Spleen (tissue), 11 donors: Measurements from ENCODE around the gene IFNLR1. TPM values are rescaled to one million over a fixed set of nuclear protein-coding genes. Genes with fewer than 3 reads are reported as not detected.
A peak's percentile ranks its signal among the peaks of the same experiment; 100 is the strongest.

ENCODE experiments used
- DNase-seq: peaks from one replicate; pipeline ENCODE4 v3.0.0-alpha.2; 2020
- H3K27ac ChIP-seq, 8 donors: fragments of 200-600 bp; sonication (generic) in 7 of 8; 1 replicate in 4 of 8; 2 replicates in 4 of 8; pipeline versions ENCODE4 v1.5.0 to v1.8.0; 2016 to 2021; ENCODE audit warnings: inconsistent platforms in 4 of 8, mild to moderate bottlenecking in 4 of 8, moderate library complexity in 1 of 8
- H3K27me3 ChIP-seq, 7 donors: fragments of 200-600 bp; sonication (generic) in 6 of 7; replicated peaks in 1 of 7; 1 replicate in 4 of 7; 2 replicates in 3 of 7; pipeline versions ENCODE4 v1.5.0 to v1.8.0; 2016 to 2021; ENCODE audit warnings: inconsistent platforms in 3 of 7, mild to moderate bottlenecking in 1 of 7
- H3K36me3 ChIP-seq, 6 donors: fragments of 200-600 bp; sonication (generic) in 5 of 6; 1 replicate in 4 of 6; 2 replicates in 2 of 6; pipeline versions ENCODE4 v1.5.0 to v1.8.0; 2016 to 2021; ENCODE audit warnings: inconsistent platforms in 2 of 6
- H3K4me1 ChIP-seq, 6 donors: fragments of 200-600 bp; sonication (generic) in 5 of 6; 1 replicate in 3 of 6; 2 replicates in 3 of 6; pipeline versions ENCODE4 v1.5.0 to v1.8.0; 2016 to 2021; ENCODE audit warnings: inconsistent platforms in 3 of 6
- H3K4me3 ChIP-seq, 8 donors: fragments of 200-600 bp; sonication (generic) in 7 of 8; 1 replicate in 4 of 8; 2 replicates in 4 of 8; pipeline versions ENCODE4 v1.5.0 to v1.8.0; 2016 to 2021; ENCODE audit warnings: inconsistent platforms in 4 of 8, mild to moderate bottlenecking in 4 of 8, moderate library complexity in 2 of 8
- H3K9me3 ChIP-seq, 8 donors: fragments of 200-600 bp; sonication (generic) in 7 of 8; 1 replicate in 4 of 8; 2 replicates in 4 of 8; pipeline versions ENCODE4 v1.5.0 to v1.8.0; 2016 to 2021; ENCODE audit warnings: inconsistent platforms in 4 of 8
- POLR2A ChIP-seq, 3 donors: fragments of 450-650 bp; IDR thresholded peaks; one replicate each; pipeline ENCODE4 v1.5.1; 2017; ENCODE audit warnings: antibody characterized with exemption in 3 of 3, mild to moderate bottlenecking in 1 of 3
- POLR2AphosphoS5 ChIP-seq, 3 donors: sonication (generic); formaldehyde crosslinking; IDR thresholded peaks; one replicate each; pipeline ENCODE4 v1.5.1; 2017; ENCODE audit warnings: antibody characterized with exemption in 3 of 3
- whole genome bisulfite sequencing, 5 donors: extraction: QIAGEN DNeasy Blood & Tissue Kit in 3 of 5; methylation state at CpG; one replicate each; pipeline versions ENCODE4 v1.1.5 to v1.1.7; 2013 to 2018; 5-methylcytosine and 5-hydroxymethylcytosine counted together
- intact Hi-C: fragments of 100-400 bp; cut with DNase I; formaldehyde crosslinking; loops from one replicate; pipeline ENCODE4 v1.15.0; 2023; ENCODE audit warnings: low total_unique reads
- polyA plus RNA-seq, 3 donors: library from polyadenylated mRNA; stranded (reverse); fragments of 200-250 nt; gene quantifications; one replicate each; pipeline ENCODE4 v1.2.1, GENCODE V29; 2013
- total RNA-seq, 7 donors: library from RNA; depleted of rRNA in 3 of 7; stranded (reverse); fragments of >200 nt in 3 of 7; fragmentation: NEBNext Ultra II Directional in 4 of 7; extraction: Animal tissue kit (Norgen Biotek cat#: 25700) in 4 of 7; gene quantifications; one replicate each; pipeline versions ENCODE4 v1.1.0 to v1.2.1, GENCODE V29; 2016 to 2021
- TF ChIP-seq, protein P1 (sequence below), 11 experiments: fragments of 200-600 bp in 7 of 11; fragments of 450-650 bp in 4 of 11; sonication (generic) in 4 of 11; IDR thresholded peaks in 8 of 11; conservative IDR thresholded peaks in 3 of 11; 1 replicate in 7 of 11; 2 replicates in 4 of 11; pipeline versions ENCODE4 v1.4.0 to v1.8.0; 2016 to 2021; ENCODE audit warnings: antibody characterized with exemption in 11 of 11, inconsistent platforms in 4 of 11, mild to moderate bottlenecking in 1 of 11
- donor health status: healthy with polysubstance abuse.
- donor health status: DM: no; HTN: no; CAD: no; lungs with moderate emphysema.
- donor health status: DM: no; HTN: no; CAD: no.
- donor health status: Bipolar disorder and iron deficiency.
- donor health status: healthy.
- donor health status: DM: no; HTN: no; CAD: no.
- donor health status: DM: yes; HTN: yes; CAD: no.

The IFNLR1 gene
- total and polyA plus RNA-seq, 10 donors: 1.7 to 8.9 (median 3.6) TPM

DNA sequence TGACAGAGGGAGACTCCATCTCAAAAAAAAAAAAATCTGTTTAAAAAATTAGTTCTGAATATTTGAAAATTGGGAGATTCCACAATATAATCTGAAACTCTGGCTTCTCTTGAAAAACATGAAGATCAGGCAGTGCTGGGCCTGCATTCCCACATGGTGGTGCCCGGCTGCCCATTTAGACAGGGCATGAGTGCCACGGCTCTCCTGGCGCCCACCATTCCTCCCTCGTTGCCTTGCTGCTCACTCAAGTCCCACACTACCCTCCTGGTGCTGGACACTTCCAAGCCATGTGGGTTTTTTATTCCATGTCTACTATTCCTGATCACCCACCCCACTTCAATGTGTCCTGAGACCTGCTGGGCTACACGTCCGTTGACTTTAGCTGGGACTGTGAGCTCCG, 64.3 kb downstream of the IFNLR1 start:
- TF ChIP-seq, protein P1, sequence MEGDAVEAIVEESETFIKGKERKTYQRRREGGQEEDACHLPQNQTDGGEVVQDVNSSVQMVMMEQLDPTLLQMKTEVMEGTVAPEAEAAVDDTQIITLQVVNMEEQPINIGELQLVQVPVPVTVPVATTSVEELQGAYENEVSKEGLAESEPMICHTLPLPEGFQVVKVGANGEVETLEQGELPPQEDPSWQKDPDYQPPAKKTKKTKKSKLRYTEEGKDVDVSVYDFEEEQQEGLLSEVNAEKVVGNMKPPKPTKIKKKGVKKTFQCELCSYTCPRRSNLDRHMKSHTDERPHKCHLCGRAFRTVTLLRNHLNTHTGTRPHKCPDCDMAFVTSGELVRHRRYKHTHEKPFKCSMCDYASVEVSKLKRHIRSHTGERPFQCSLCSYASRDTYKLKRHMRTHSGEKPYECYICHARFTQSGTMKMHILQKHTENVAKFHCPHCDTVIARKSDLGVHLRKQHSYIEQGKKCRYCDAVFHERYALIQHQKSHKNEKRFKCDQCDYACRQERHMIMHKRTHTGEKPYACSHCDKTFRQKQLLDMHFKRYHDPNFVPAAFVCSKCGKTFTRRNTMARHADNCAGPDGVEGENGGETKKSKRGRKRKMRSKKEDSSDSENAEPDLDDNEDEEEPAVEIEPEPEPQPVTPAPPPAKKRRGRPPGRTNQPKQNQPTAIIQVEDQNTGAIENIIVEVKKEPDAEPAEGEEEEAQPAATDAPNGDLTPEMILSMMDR (IDR thresholded peaks at IDR 0.05 in 8 of 11, conservative IDR thresholded peaks at IDR 0.05 in 3 of 11): no peak
- TF ChIP-seq POLR2A (IDR thresholded peaks at IDR 0.05) (no peak), POLR2AphosphoS5 (IDR thresholded peaks at IDR 0.05) (no peak)
- peaks cover 0 to 29% (median 0%) of the 10 kb centered on the region in 7 donors for H3K27me3 ChIP-seq
- intact Hi-C loops: no loop called here
- no peak overlapping the region for H3K27ac ChIP-seq
- H3K9me3 ChIP-seq: no peaks in the 10 kb centered on the region
- peaks cover 0 to 7% (median 2%) of the 10 kb centered on the region in 6 donors for H3K4me1 ChIP-seq
- WGBS, 5 donors: 90 to 96% (median 93%) methylated on average over 7 of the region's 7 CpGs
- no peaks in the 10 kb centered on the region for H3K36me3 ChIP-seq
- DNase-seq: peak; percentile 23
- H3K4me3 ChIP-seq: no peak overlapping the region

DNA sequence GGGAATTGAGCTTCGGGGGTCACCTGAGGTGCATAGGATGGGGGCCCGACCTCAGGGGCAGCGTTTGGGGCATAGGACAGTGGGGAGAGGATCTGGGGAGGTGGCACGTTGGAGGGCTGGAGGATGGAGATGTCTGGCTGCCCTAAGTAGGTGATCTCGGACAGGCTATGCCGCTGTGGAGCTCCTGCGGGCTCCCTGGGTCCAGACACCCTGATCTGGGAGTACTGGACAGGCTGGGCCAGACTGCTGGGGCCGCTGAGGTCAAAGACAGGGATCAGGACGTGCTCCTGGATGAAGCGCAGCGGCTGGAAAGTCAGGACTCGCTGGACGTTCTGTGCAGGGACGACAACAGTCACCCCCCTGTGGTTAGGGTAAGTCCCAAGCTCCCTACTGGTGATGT, 65.7 kb downstream of the IFNLR1 start:
- peak; percentile 58 for DNase-seq
- intact Hi-C loops: no loop called here
- no peak for TF ChIP-seq POLR2A (IDR thresholded peaks at IDR 0.05)
- no peak for TF ChIP-seq POLR2AphosphoS5 (IDR thresholded peaks at IDR 0.05)
- Histone ChIP-seq H3K4me1 (peaks cover 0 to 7% (median 2%) of the 10 kb centered on the region in 6 donors), H3K27ac (no peak overlapping the region), H3K36me3 (no peaks in the 10 kb centered on the region), H3K4me3 (no peak overlapping the region), H3K27me3 (peaks cover 0 to 41% (median 0%) of the 10 kb centered on the region in 7 donors), H3K9me3 (no peaks in the 10 kb centered on the region)
- WGBS, 5 donors: 79 to 94% (median 85%) methylated on average over 14 of the region's 14 CpGs

DNA sequence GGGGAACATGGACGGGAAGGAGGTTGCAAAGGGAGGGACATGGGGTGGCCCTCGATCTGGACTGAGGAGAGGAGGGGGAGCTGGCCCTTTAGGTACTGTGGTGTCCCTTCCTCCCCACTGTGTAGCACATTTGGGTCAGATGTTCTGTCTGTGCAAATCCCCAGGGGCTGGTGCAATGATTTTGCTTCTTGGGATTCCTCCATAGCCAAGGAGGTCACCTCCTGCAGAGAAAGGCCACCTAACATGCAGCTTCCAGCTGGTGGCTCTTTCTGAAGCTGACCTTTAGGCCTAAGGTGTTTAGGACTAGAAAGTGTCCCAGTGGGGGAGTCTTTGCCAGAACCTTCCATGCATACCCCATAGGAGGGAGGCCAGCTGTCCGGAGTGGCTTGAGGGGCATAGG, 66.1 kb downstream of the IFNLR1 start:
- intact Hi-C loops: no loop called here
- H3K4me3 ChIP-seq: no peak overlapping the region
- peaks cover 0 to 7% (median 2%) of the 10 kb centered on the region in 6 donors for H3K4me1 ChIP-seq
- H3K9me3 ChIP-seq: no peaks in the 10 kb centered on the region
- no peak for TF ChIP-seq POLR2AphosphoS5 (IDR thresholded peaks at IDR 0.05)
- TF ChIP-seq, protein P1 (IDR thresholded peaks at IDR 0.05 in 8 of 11, conservative IDR thresholded peaks at IDR 0.05 in 3 of 11): no peak
- no peak for TF ChIP-seq POLR2A (IDR thresholded peaks at IDR 0.05)
- 50 to 81% (median 74%) methylated on average over 3 of the region's 3 CpGs for WGBS, 5 donors
- no peak overlapping the region for H3K27ac ChIP-seq
- DNase-seq: no peak
- H3K36me3 ChIP-seq: no peaks in the 10 kb centered on the region
- H3K27me3 ChIP-seq: peaks cover 0 to 45% (median 0%) of the 10 kb centered on the region in 7 donors

DNA sequence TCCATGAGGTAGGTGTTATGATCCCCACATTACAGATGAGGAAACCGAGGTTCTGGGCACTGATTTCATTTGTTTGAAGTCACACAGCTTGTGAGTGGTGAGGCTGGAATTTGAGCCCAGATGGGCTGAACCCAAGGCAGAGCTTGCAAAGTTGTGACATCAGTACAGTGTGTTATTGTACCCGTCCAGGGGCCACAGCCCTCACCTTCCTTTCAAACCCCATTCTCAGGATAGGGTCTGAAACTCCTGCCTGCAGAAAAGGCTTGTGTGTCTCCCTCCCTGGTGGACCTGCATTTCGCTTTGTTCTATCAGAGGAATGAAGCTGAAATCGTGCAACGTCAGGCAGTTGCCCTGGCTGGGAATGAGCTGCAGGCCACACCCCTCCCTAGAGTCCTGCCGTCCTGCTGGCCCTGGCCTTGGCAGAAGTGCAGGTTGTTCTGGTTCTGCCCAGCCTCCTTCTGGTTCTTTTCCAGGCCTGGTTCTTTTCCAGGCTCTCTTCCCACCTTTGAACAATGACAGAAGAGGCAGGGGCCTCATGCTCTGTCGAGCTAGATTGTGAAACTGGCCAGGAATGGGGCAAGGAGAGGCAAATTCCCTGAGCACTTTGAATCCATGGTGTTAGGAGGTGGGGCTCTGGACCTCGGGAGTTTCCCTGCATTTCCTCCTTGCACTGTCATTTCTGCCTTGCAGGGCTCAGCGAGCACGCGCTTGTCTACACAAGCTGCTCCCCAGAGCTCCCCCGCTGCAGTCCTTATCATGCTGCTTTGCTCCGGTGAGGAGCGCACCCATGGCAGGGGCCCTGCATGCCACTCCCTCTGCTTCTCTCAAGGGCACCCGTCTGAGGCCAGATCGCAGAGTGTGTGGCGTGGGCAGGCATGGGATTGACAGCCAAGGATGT, 67.0 kb downstream of the IFNLR1 start:
- no peak overlapping the region for H3K4me3 ChIP-seq
- no peak overlapping the region for H3K27ac ChIP-seq
- DNase-seq: peak; percentile 48
- H3K27me3 ChIP-seq: peaks cover 0 to 54% (median 0%) of the 10 kb centered on the region in 7 donors
- no peaks in the 10 kb centered on the region for H3K36me3 ChIP-seq
- intact Hi-C loops: no loop called here
- TF ChIP-seq POLR2AphosphoS5 (IDR thresholded peaks at IDR 0.05) (no peak), POLR2A (IDR thresholded peaks at IDR 0.05) (no peak)
- TF ChIP-seq, protein P1 (IDR thresholded peaks at IDR 0.05 in 8 of 11, conservative IDR thresholded peaks at IDR 0.05 in 3 of 11): no peak
- no peaks in the 10 kb centered on the region for H3K9me3 ChIP-seq
- H3K4me1 ChIP-seq: peaks cover 0 to 7% (median 2%) of the 10 kb centered on the region in 6 donors
- 60 to 77% (median 65%) methylated on average over 16 to 17 of the region's 17 CpGs for WGBS, 5 donors
